Stomach (tissue), 4 donors: ENCODE data around the gene ELF5.

ENCODE experiments used
- POLR2A ChIP-seq, 4 donors: fragments of 450-650 bp; IDR thresholded peaks; one replicate each; pipeline ENCODE4 v1.6.1; 2016; ENCODE audit warnings: antibody characterized with exemption in 4 of 4, control low read depth in 2 of 4, mild to moderate bottlenecking in 1 of 4, moderate library complexity in 1 of 4
- TF ChIP-seq, protein P1 (sequence below), 7 experiments: fragments of 450-650 bp in 4 of 7; fragments of 200-600 bp in 3 of 7; sonication (generic) in 3 of 7; IDR thresholded peaks; one replicate each; pipeline ENCODE4 v1.5.1; 2016 to 2019; ENCODE audit warnings: antibody characterized with exemption in 7 of 7, control low read depth in 2 of 7, mild to moderate bottlenecking in 1 of 7

DNA sequence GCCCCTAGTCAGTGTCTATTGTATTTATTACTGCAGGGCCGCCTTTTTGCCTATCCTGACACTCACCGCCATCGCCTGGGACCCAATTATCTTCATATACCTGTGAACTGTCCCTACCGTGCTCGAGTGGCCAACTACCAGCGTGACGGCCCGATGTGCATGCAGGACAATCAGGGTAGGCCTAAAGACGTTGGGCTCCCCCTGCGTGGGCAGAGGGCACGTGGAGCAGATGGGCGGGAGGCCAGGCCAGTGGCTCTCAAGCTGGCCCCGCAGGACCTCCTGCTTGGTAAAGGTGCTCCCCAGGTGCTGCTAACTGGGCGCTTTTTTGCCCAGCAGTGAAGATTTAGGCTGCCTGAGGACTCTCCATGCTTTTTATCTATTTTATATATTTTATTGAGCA lies 52.4 kb downstream of the ELF5 start:
- TF ChIP-seq, protein P1, sequence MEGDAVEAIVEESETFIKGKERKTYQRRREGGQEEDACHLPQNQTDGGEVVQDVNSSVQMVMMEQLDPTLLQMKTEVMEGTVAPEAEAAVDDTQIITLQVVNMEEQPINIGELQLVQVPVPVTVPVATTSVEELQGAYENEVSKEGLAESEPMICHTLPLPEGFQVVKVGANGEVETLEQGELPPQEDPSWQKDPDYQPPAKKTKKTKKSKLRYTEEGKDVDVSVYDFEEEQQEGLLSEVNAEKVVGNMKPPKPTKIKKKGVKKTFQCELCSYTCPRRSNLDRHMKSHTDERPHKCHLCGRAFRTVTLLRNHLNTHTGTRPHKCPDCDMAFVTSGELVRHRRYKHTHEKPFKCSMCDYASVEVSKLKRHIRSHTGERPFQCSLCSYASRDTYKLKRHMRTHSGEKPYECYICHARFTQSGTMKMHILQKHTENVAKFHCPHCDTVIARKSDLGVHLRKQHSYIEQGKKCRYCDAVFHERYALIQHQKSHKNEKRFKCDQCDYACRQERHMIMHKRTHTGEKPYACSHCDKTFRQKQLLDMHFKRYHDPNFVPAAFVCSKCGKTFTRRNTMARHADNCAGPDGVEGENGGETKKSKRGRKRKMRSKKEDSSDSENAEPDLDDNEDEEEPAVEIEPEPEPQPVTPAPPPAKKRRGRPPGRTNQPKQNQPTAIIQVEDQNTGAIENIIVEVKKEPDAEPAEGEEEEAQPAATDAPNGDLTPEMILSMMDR (IDR thresholded peaks at IDR 0.05): no peak
- no peak for TF ChIP-seq POLR2A (IDR thresholded peaks at IDR 0.05)
